ENCODE results near the gene GIPC2. TPM values are rescaled to one million over a fixed set of nuclear protein-coding genes. Genes with fewer than 3 reads are reported as not detected.

GIPC2 gene
- total RNA-seq, 2 experiments from 2014 or later, result 0.18 to 0.41 TPM

- Mint-ChIP-seq H3K9me3 (no peaks in the 10 kb centered on the region), H3K4me3 (no peak overlapping the region), H3K27me3 (peaks cover 2% of the 10 kb centered on the region), H3K4me1 (ENCODE audit: low read depth) (peaks cover 4% of the 10 kb centered on the region), H3K36me3 (ENCODE audit: low read depth) (no peaks in the 10 kb centered on the region), H3K27ac (no peak overlapping the region)
- TF ChIP-seq CTCF (IDR thresholded peaks at IDR 0.05), result no peak
- no peak for DNase-seq
- ChIA-PET CTCF (no interaction called here), POLR2A (no interaction called here)
- no peak for ATAC-seq
- intact Hi-C loops (cut with micrococcal nuclease), result no loop called here
Measured at GRCh38 chr1:78136680-78137079, 90.9 kb downstream of the GIPC2 start.

GRCh38 chr1:78141531-78142231 lies 95.9 kb downstream of the GIPC2 start:
- intact Hi-C loops (cut with micrococcal nuclease), result loop anchor here (5.0 to 10.0 kb wide), 2 partner anchors 476 to 533 kb away; no protein-coding TSS in a partner anchor
- no peak overlapping the region for H3K27ac Mint-ChIP-seq
- no peaks in the 10 kb centered on the region for H3K9me3 Mint-ChIP-seq
- ATAC-seq (no peak), DNase-seq (no peak)
- no peaks in the 10 kb centered on the region for H3K36me3 Mint-ChIP-seq (ENCODE audit: low read depth)
- POLR2A ChIA-PET, result no interaction called here
- peaks cover 17% of the 10 kb centered on the region for H3K4me1 Mint-ChIP-seq (ENCODE audit: low read depth)
- no peak overlapping the region for H3K4me3 Mint-ChIP-seq
- no peak for TF ChIP-seq CTCF (IDR thresholded peaks at IDR 0.05)
- peaks cover 2% of the 10 kb centered on the region for H3K27me3 Mint-ChIP-seq
- CTCF ChIA-PET, result interaction anchor here (8.4 kb wide), 1 partner anchor 12 kb away, joined by 75 read pairs; no protein-coding TSS in a partner anchor

GRCh38 chr1:78142736-78143135 lies 97.0 kb downstream of the GIPC2 start:
- no peak for TF ChIP-seq CTCF (IDR thresholded peaks at IDR 0.05)
- ATAC-seq, result peak; percentile 8
- CTCF ChIA-PET, result interaction anchor here (0.9 to 8.4 kb wide), 4 partner anchors 9 to 191 kb away, joined by 3 to 75 read pairs (median 3); no protein-coding TSS in a partner anchor

GRCh38 chr1:78143152-78143551 lies 97.4 kb downstream of the GIPC2 start:
- ChIA-PET POLR2A (no interaction called here), CTCF (interaction anchor here (0.9 to 8.4 kb wide), 4 partner anchors 8 to 191 kb away, joined by 3 to 75 read pairs (median 3); no protein-coding TSS in a partner anchor)
- Mint-ChIP-seq H3K27me3 (peaks cover 4% of the 10 kb centered on the region), H3K4me3 (peak overlapping the region; percentile 58), H3K36me3 (ENCODE audit: low read depth) (no peaks in the 10 kb centered on the region), H3K9me3 (no peaks in the 10 kb centered on the region), H3K4me1 (ENCODE audit: low read depth) (peaks cover 17% of the 10 kb centered on the region), H3K27ac (peak overlapping the region; percentile 71)
- TF ChIP-seq CTCF (IDR thresholded peaks at IDR 0.05), result no peak
- intact Hi-C loops (cut with micrococcal nuclease), result loop anchor here (5.0 to 10.0 kb wide), 2 partner anchors 474 to 532 kb away; no protein-coding TSS in a partner anchor
- DNase-seq, result peak; percentile 9
- ATAC-seq, result peak; percentile 78

More at GRCh38 chr1:78142736-78143135, 97.0 kb downstream of the GIPC2 start:
- intact Hi-C loops (cut with micrococcal nuclease), result loop anchor here (5.0 to 10.0 kb wide), 2 partner anchors 475 to 532 kb away; no protein-coding TSS in a partner anchor
- Mint-ChIP-seq H3K4me3 (peak overlapping the region; percentile 58), H3K36me3 (ENCODE audit: low read depth) (no peaks in the 10 kb centered on the region), H3K27me3 (peaks cover 2% of the 10 kb centered on the region), H3K27ac (peak overlapping the region; percentile 71), H3K4me1 (ENCODE audit: low read depth) (peaks cover 17% of the 10 kb centered on the region), H3K9me3 (no peaks in the 10 kb centered on the region)
- DNase-seq, result no peak
- POLR2A ChIA-PET, result no interaction called here

GRCh38 chr1:78143673-78144072 lies 97.9 kb downstream of the GIPC2 start:
- intact Hi-C loops (cut with micrococcal nuclease), result loop anchor here (5.0 to 10.0 kb wide), 2 partner anchors 474 to 531 kb away; no protein-coding TSS in a partner anchor
- H3K27me3 Mint-ChIP-seq, result peaks cover 4% of the 10 kb centered on the region
- DNase-seq (no peak), ATAC-seq (no peak)
- peaks cover 17% of the 10 kb centered on the region for H3K4me1 Mint-ChIP-seq (ENCODE audit: low read depth)
- H3K36me3 Mint-ChIP-seq (ENCODE audit: low read depth), result no peaks in the 10 kb centered on the region
- CTCF ChIA-PET, result interaction anchor here (0.9 to 8.4 kb wide), 8 partner anchors 8 to 534 kb away, joined by 3 to 75 read pairs (median 4); no protein-coding TSS in a partner anchor
- no peak for TF ChIP-seq CTCF (IDR thresholded peaks at IDR 0.05)
- no peak overlapping the region for H3K27ac Mint-ChIP-seq
- no peak overlapping the region for H3K4me3 Mint-ChIP-seq
- POLR2A ChIA-PET, result no interaction called here
- H3K9me3 Mint-ChIP-seq, result no peaks in the 10 kb centered on the region
